T-helper 9 cell (primary cell): Measurements from ENCODE around the gene HERPUD2.
"Not testable (repeated sequence)": the region's sequence is repeated elsewhere in the genome, so short reads cannot be mapped to it uniquely, and the experiment has no call there.

Experiments
- DNase-seq: peaks from one replicate; pipeline ENCODE4 v3.0.0-alpha.2; 2020

Gene HERPUD2

GRCh38 chr7:35714407-35714806, 19.5 kb upstream of the HERPUD2 start:
- DNase-seq: no peak

GRCh38 chr7:35712563-35713226, 17.8 kb upstream of the HERPUD2 start:
- DNase-seq: no peak

GRCh38 chr7:35707422-35707821, 12.5 kb upstream of the HERPUD2 start:
- no peak for DNase-seq

GRCh38 chr7:35705932-35706461, 11.1 kb upstream of the HERPUD2 start:
- DNase-seq: no peak

- no peak for DNase-seq
Observed at GRCh38 chr7:35704261-35704660, 9.3 kb upstream of the HERPUD2 start.

GRCh38 chr7:35702541-35702940, 7.6 kb upstream of the HERPUD2 start:
- no peak for DNase-seq

GRCh38 chr7:35701287-35701900, 6.5 kb upstream of the HERPUD2 start:
- DNase-seq: no peak

- no peak for DNase-seq
Observed at GRCh38 chr7:35700865-35701264, 5.9 kb upstream of the HERPUD2 start.

GRCh38 chr7:35700333-35700732, 5.4 kb upstream of the HERPUD2 start:
- DNase-seq: no peak

GRCh38 chr7:35699796-35700305, 4.9 kb upstream of the HERPUD2 start:
- no peak for DNase-seq

- DNase-seq: not testable (repeated sequence)
Observed at GRCh38 chr7:35698382-35698781, 3.4 kb upstream of the HERPUD2 start.

- DNase-seq: no peak
Observed at GRCh38 chr7:35697414-35698175, 2.7 kb upstream of the HERPUD2 start.

GRCh38 chr7:35695987-35696386, 1.1 kb upstream of the HERPUD2 start:
- no peak for DNase-seq

GRCh38 chr7:35695473-35695850, 527 bp upstream of the HERPUD2 start:
- no peak for DNase-seq

GRCh38 chr7:35694161-35694783, 663 bp downstream of the HERPUD2 start:
- no peak for DNase-seq

GRCh38 chr7:35691827-35692307, 3.1 kb downstream of the HERPUD2 start:
- DNase-seq: peak; percentile 23

- no peak for DNase-seq
Observed at GRCh38 chr7:35691366-35691765, 3.6 kb downstream of the HERPUD2 start.

- not testable (repeated sequence) for DNase-seq
Observed at GRCh38 chr7:35690614-35691013, 4.3 kb downstream of the HERPUD2 start.

GRCh38 chr7:35685781-35686180, 9.2 kb downstream of the HERPUD2 start:
- no peak for DNase-seq

- DNase-seq: no peak
Observed at GRCh38 chr7:35681231-35682029, 13.5 kb downstream of the HERPUD2 start.

- no peak for DNase-seq
Observed at GRCh38 chr7:35680403-35681013, 14.4 kb downstream of the HERPUD2 start.
